MM.1S (cell line): ENCODE data around the gene PER1.

Source experiments
- EZH2 ChIP-seq: fragments of 300-600 bp; sonication (generic); optimal IDR thresholded peaks from 2 replicates; pipeline ENCODE3; 2017; ENCODE audit warnings: low read depth, mild to moderate bottlenecking, antibody characterized with exemption, low read length, mixed read lengths
- TF ChIP-seq, protein P1 (sequence below): fragments of 300-600 bp; sonication (generic); IDR thresholded peaks from 2 replicates; pipeline ENCODE4 v1.5.1; 2016; ENCODE audit warnings: antibody characterized with exemption, low read length, mixed read lengths

DNA sequence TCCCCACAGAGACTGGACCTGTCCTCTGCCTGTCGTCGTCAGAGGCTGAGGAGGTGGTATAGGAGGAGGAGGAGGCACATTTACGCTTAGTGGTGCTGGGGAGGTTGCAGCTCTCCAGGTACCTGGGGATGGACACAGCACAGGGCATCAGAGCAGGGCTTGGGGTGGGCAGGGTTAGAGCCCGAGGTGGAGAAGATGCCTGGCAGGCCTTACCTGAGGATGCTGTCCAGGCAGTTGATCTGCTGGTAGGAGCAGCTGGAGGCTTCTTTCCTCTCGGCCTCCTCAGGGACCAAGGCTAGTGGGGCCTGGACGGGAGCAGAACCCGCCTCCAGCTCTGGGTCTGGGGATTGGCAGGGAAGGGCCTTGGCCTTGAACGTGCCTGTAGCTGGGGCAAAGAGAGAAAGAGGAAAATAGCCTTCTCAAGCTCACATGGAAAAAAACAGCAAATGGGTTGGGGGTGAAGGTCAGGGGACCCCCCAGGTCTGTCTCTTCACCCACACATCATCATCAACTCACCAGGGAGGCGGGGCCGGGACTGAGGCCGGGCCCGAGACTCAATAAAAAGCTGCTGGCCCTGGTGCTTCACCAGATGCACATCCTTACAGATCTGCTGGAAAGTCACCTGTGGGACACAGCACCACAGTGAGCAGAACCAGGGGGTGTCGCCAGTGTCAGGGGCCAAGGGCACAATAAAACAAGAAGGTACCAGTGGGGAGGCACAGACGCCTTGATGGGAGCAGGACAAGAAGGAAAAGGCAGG lies 5.6 kb downstream of the PER1 start:
- TF ChIP-seq, protein P1, sequence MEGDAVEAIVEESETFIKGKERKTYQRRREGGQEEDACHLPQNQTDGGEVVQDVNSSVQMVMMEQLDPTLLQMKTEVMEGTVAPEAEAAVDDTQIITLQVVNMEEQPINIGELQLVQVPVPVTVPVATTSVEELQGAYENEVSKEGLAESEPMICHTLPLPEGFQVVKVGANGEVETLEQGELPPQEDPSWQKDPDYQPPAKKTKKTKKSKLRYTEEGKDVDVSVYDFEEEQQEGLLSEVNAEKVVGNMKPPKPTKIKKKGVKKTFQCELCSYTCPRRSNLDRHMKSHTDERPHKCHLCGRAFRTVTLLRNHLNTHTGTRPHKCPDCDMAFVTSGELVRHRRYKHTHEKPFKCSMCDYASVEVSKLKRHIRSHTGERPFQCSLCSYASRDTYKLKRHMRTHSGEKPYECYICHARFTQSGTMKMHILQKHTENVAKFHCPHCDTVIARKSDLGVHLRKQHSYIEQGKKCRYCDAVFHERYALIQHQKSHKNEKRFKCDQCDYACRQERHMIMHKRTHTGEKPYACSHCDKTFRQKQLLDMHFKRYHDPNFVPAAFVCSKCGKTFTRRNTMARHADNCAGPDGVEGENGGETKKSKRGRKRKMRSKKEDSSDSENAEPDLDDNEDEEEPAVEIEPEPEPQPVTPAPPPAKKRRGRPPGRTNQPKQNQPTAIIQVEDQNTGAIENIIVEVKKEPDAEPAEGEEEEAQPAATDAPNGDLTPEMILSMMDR: no peak
- no peak for TF ChIP-seq EZH2
